HG02840 (cell line): Measurements from ENCODE around the gene CD164L2.

Source experiments
- ATAC-seq: cut with Tn5 transposase; IDR thresholded peaks from one replicate; pipeline ENCODE4 v1.9.1; 2021; ENCODE audit warnings: mild to moderate bottlenecking, moderate library complexity, moderate number of reproducible peaks; ENCODE audit not compliant: unreplicated experiment, low FRiP score

The CD164L2 gene

DNA sequence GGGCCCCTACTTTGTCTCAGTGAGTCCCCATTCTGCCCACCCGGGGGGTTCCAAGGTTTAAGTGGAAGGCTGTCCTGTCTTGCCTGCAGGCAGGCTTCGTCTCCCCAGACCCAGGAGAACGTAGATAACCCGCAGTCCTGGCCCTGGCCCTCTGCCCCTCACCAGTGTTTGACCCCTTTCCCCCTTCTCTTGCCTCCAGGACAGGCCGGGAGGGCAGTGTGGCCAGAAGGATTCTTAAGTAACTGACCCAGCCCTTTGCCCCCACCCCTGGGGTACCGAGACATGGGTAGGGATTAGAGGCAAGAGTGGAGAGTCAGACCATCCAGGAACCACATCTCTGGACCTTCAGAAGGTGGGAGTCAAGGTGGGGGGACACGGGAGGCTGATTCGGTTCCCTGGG is 52.3 kb downstream of the CD164L2 start:
- ATAC-seq = no peak
